Measurements from ENCODE around the gene CNOT2. TPM values are rescaled to one million over a fixed set of nuclear protein-coding genes. Genes with fewer than 3 reads are reported as not detected.

The CNOT2 gene
- total RNA-seq, 6 donors from 2014 or later = 44.1 to 188 (median 98.7) TPM

- H3K9me3 ChIP-seq = no peaks in the 10 kb centered on the region
- TF ChIP-seq POLR2AphosphoS5 (IDR thresholded peaks at IDR 0.05) (no peak), EP300 (IDR thresholded peaks at IDR 0.05) (no peak), CTCF (IDR thresholded peaks at IDR 0.05) (no peak), POLR2A (IDR thresholded peaks at IDR 0.05) (no peak)
- H3K4me3 ChIP-seq = peak overlapping the region; percentile 55 to 88 (median 75)
- peak overlapping the region in 2 of 4 donors; percentile 42 to 79 for H3K27ac ChIP-seq
- WGBS, 2 donors = 6 to 8% methylated on average over 21 of the region's 21 CpGs
- no peaks in the 10 kb centered on the region for H3K36me3 ChIP-seq
- ATAC-seq (ENCODE audit: low FRiP score in 2 of 2) (peak in 1 of 2 donors; percentile 34), DNase-seq (no peak)
- peaks cover 0 to 7% (median 0%) of the 10 kb centered on the region in 4 donors for H3K27me3 ChIP-seq
- H3K4me1 ChIP-seq = peaks cover 10 to 25% (median 12%) of the 10 kb centered on the region in 4 donors
These were observed 124.3 kb downstream of the CNOT2 start for GRCh38 chr12:70367258-70368141.

GRCh38 chr12:70372881-70373280, 129.6 kb downstream of the CNOT2 start:
- WGBS, 2 donors = 82 to 87% methylated on average over 3 of the region's 3 CpGs
- ATAC-seq (ENCODE audit: low FRiP score in 2 of 2) = peak in 1 of 2 donors; percentile 65
- Histone ChIP-seq H3K4me1 (no peaks in the 10 kb centered on the region), H3K27me3 (no peaks in the 10 kb centered on the region), H3K9me3 (no peaks in the 10 kb centered on the region), H3K36me3 (no peaks in the 10 kb centered on the region), H3K4me3 (no peak overlapping the region), H3K27ac (no peak overlapping the region)
- DNase-seq = no peak
- TF ChIP-seq POLR2AphosphoS5 (IDR thresholded peaks at IDR 0.05) (no peak), EP300 (IDR thresholded peaks at IDR 0.05) (no peak), CTCF (IDR thresholded peaks at IDR 0.05) (no peak), POLR2A (IDR thresholded peaks at IDR 0.05) (no peak)

- DNase-seq (no peak), ATAC-seq (ENCODE audit: low FRiP score in 2 of 2) (no peak)
- no peak overlapping the region for H3K4me3 ChIP-seq
- WGBS, 2 donors = 50 to 83% methylated on average over 1 of the region's 1 CpG
- H3K9me3 ChIP-seq = no peaks in the 10 kb centered on the region
- H3K36me3 ChIP-seq = no peaks in the 10 kb centered on the region
- H3K4me1 ChIP-seq = no peaks in the 10 kb centered on the region
- H3K27me3 ChIP-seq = no peaks in the 10 kb centered on the region
- no peak overlapping the region for H3K27ac ChIP-seq
- no peak for TF ChIP-seq POLR2A (IDR thresholded peaks at IDR 0.05)
- TF ChIP-seq CTCF (IDR thresholded peaks at IDR 0.05) = no peak
- TF ChIP-seq EP300 (IDR thresholded peaks at IDR 0.05) = no peak
- no peak for TF ChIP-seq POLR2AphosphoS5 (IDR thresholded peaks at IDR 0.05)
These were observed 136.6 kb downstream of the CNOT2 start for GRCh38 chr12:70379846-70380245.

- 91 to 92% methylated on average over 4 of the region's 4 CpGs for WGBS, 2 donors
- TF ChIP-seq EP300 (IDR thresholded peaks at IDR 0.05) = no peak
- TF ChIP-seq POLR2AphosphoS5 (IDR thresholded peaks at IDR 0.05) = no peak
- TF ChIP-seq CTCF (IDR thresholded peaks at IDR 0.05) = no peak
- TF ChIP-seq POLR2A (IDR thresholded peaks at IDR 0.05) = no peak
- no peak for ATAC-seq (ENCODE audit: low FRiP score in 2 of 2)
These were observed 140.3 kb downstream of the CNOT2 start for GRCh38 chr12:70383484-70383883.

More at GRCh38 chr12:70383484-70383883, 140.3 kb downstream of the CNOT2 start:
- Histone ChIP-seq H3K36me3 (no peaks in the 10 kb centered on the region), H3K4me3 (no peak overlapping the region), H3K4me1 (no peaks in the 10 kb centered on the region), H3K27ac (no peak overlapping the region), H3K9me3 (no peaks in the 10 kb centered on the region), H3K27me3 (no peaks in the 10 kb centered on the region)
- DNase-seq = no peak

Data from upper lobe of left lung (tissue), 6 donors.